Stimulated activated CD8-positive, alpha-beta memory T cell treated with anti-CD3 and anti-CD28 coated beads, Interleukin-7, amount 100 ng/mL, for 48 hours (primary cell): ENCODE data around the gene WARS2.
"Not testable (repeated sequence)": the region's sequence is repeated elsewhere in the genome, so short reads cannot be mapped to it uniquely, and the experiment has no call there.

Source experiments
- DNase-seq, 2 donors: peaks; one replicate each; pipeline ENCODE4 v3.0.0-alpha.2; 2020; ENCODE audit warnings: low read depth in 1 of 2; ENCODE audit errors: extremely low read depth in 1 of 2

WARS2 gene

GRCh38 chr1:119140177-119141019 lies at the start of gene WARS2:
TSS of gene WARS2 (minus strand) at chr1:119140653. CDS start at chr1:119140644, 9 bp downstream.
- peak; percentile 76 to 89 for DNase-seq

GRCh38 chr1:119188926-119189325 lies 48.5 kb upstream of the WARS2 start:
- DNase-seq: no peak

- DNase-seq: no peak
Measured at GRCh38 chr1:119187416-119187815, 47.0 kb upstream of the WARS2 start.

DNA sequence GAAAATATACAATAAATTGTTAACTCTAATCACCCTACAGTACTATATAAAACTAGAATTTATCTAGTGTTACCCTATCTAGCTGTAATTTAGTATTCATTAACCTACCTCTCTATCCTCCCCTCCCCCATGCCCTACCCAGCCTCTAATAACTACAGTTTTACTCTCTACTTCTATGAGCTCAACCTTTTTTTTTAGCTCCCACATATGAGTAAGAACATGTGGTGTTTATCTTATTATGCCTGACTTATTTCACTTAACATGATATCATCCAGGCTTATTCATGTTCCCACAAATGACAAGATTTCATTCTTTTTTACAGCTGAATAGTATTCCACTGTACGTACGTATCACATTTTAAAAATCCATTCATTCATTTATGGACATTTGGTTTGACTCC lies 46.0 kb upstream of the WARS2 start:
- no peak for DNase-seq

DNA sequence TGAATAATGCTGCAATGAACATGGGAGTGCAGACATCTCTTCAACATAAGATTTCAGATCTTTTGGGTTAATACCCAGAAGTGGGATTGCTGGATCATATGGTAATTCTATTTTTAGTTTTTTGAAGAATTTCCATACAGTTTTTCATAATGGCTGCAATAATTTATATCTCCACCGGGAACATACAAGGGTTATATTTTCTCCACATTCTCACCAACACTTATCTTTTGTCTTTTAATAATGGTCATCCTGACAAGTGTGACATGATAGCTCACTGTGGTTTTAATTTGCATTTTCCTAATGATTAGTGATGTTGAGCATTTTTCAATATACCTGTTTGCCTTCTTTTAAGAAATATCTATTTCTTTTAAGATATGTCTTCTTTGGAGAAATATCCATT lies 44.5 kb upstream of the WARS2 start:
- DNase-seq: no peak

DNA sequence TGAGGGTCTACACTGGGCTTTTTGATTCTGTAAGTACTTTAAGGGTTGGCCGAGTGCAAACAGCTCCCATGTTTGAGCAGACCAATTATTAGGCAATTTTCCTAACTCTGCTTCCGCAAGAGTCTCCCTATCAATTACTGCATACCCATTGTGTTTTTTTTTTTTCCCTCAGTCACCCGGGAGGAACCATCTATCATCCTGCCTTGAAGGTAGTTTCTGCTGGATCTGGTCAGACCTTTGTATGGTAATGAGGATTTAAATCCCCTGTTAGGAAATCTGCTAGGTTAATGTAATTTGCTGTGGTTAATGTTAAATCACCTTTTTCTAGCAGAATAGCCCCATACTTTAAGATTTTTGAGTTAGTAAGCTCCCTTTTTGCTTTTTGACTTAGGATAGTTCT lies 40.8 kb upstream of the WARS2 start:
- no peak for DNase-seq

- no peak for DNase-seq
Measured at GRCh38 chr1:119179051-119179450, 38.6 kb upstream of the WARS2 start.

GRCh38 chr1:119172927-119173326 lies 32.5 kb upstream of the WARS2 start:
- DNase-seq: not testable (repeated sequence)

GRCh38 chr1:119171381-119172010 lies 31.0 kb upstream of the WARS2 start:
- not testable (repeated sequence) for DNase-seq

- no peak for DNase-seq
Measured at GRCh38 chr1:119163396-119163795, 22.9 kb upstream of the WARS2 start.

- no peak for DNase-seq
Measured at GRCh38 chr1:119160866-119161265, 20.4 kb upstream of the WARS2 start.

DNA sequence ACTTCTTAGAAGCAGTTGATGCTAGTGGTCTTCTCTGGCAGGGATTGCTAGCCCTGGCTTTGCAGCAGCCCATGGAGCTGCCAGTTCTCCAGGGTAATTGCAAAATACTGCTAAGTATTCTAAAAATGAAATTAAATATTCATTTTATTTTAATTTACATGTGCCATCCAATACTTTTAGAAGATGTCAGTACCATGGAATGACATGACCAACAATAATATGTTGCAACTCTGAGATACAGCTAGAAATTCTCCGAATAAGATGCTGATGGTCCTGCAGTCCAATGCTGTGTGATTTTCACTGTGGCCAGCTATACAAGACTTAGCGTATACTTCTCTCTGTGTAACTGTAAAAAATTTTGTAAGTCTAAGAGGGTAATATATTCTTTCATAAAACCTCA lies 20.0 kb upstream of the WARS2 start:
- DNase-seq: no peak

- no peak for DNase-seq
Measured at GRCh38 chr1:119159966-119160365, 19.5 kb upstream of the WARS2 start.

- no peak for DNase-seq
Measured at GRCh38 chr1:119159111-119159510, 18.7 kb upstream of the WARS2 start.

DNA sequence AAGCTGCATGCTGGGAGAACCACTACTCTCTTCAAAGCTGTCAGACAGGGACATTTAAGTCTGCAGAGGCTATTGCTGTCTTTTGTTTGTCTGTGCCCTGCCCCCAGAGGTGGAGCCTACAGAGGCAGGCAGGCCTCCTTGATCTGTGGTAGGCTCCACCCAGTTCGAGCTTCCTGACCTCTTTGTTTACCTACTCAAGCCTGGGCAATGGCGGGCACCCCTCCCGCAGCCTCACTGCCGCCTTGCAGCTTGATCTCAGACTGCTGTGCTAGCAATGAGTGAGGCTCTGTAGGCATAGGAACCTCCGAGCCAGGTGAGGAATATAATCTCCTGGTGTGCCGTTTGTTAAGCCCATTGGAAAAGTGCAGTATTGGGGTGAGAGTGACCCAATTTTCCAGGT lies 16.3 kb upstream of the WARS2 start:
- not testable (repeated sequence) for DNase-seq

DNA sequence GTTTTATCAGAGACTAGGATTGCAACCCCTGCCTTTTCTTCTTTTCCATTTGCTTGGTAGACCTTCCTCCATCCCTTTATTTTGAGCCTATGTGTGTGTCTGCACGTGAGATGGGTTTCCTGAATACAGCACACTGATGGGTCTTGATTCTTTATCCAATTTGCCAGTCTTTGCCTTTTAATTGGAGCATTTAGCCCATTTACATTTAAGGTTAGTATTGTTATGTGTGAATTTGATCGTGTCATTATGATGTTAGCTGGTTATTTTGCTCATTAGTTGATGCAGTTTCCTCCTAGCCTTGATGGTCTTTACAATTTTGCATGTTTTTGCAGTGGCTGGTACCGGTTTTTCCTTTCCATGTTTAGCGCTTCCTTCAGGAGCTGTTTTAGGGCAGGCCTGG lies 14.6 kb upstream of the WARS2 start:
- DNase-seq: not testable (repeated sequence)

- DNase-seq: no peak
Measured at GRCh38 chr1:119150150-119150549, 9.7 kb upstream of the WARS2 start.

- DNase-seq: no peak
Measured at GRCh38 chr1:119147661-119148090, 7.2 kb upstream of the WARS2 start.

DNA sequence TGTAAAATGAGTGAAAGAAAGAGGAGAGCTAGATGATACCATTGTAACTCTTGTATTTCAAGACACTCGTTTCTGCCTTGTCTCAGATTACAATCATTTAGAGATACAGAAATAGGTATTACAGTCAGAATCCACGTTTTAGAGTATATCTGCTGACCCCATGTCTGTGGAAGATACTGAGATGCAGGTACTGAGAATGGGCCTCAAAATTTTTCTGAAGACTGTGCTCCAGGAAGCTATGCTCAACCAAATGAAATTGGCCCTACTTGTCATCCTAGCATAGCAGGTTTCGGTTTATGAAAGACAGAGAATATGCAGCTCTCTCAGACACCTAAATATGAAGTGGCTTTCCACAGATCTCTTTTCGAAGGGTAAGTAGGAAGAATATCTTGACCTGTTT lies 6.0 kb upstream of the WARS2 start:
- no peak for DNase-seq

DNA sequence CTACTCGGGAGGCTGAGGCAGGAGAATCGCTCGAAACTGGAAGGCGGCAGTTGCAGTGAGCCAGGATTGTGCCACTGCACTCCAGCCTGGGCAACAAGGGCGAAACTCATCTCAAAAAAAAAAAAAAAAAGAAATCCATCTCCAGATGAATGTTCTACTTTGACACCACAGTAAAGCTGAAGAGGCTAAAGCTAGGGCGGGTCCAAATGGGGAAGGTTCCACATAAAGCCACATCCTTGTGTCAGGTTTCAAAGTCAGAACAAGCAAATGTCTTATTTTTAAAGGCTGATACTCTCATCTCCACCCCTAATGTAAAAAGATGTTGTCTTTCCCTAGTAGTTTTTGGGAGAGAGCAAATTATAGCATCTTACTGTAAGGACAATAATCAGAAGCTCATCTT lies 4.4 kb upstream of the WARS2 start:
- DNase-seq: no peak

DNA sequence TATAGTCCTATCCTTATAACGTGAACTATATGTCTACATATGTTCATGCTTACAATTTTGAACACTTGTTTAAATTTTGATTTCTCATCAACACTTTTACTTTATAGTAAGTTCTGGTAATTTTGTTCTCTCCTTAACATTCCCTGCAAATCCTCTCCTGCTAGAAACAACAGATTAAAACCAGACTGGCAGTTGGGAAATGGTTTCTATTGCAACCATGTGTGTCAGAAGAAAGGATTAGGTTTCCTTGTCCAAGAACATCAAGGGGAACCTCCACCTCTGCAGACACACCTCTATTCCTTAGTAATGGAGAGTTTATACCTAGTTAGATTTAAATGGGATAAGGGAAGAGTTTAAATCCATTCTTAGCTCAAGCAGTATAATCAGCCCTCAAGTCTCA lies 3.3 kb upstream of the WARS2 start:
- no peak for DNase-seq

- no peak for DNase-seq
Measured at GRCh38 chr1:119141660-119142059, 1.2 kb upstream of the WARS2 start.
